GM23338 (cell line): ENCODE results near the gene PPP1CA. TPM values are rescaled to one million over a fixed set of nuclear protein-coding genes. Genes with fewer than 3 reads are reported as not detected.

Experiments
- ATAC-seq: fragments of 200-7000 bp; cut with Tn5 transposase; 3 replicates; pipeline ENCODE4 v1.9.1; 2020
- DNase-seq: peaks from one replicate; pipeline ENCODE4 v3.0.0-alpha.2; 2015; ENCODE audit warnings: low spot score
- H2AFZ ChIP-seq: fragments of 200-600 bp; sonication (generic); 2 replicates; pipeline ENCODE4 v1.8.0; 2016; ENCODE audit warnings: antibody characterized with exemption, mild to moderate bottlenecking, moderate library complexity
- H3F3A ChIP-seq: fragments of 200-600 bp; sonication (generic); replicated peaks from 2 replicates; pipeline ENCODE4 v1.8.0; 2017; ENCODE audit warnings: antibody characterized with exemption, mixed run types, low read depth
- H3K27ac ChIP-seq: fragments of 200-600 bp; sonication (generic); 2 replicates; pipeline ENCODE4 v1.6.1; 2016; ENCODE audit warnings: low read depth
- H3K27me3 ChIP-seq: fragments of 200-600 bp; sonication (generic); 2 replicates; pipeline ENCODE4 v1.8.0; 2016; ENCODE audit warnings: mild to moderate bottlenecking, mixed run types, moderate library complexity; ENCODE audit not compliant: insufficient read depth
- H3K36me3 ChIP-seq: fragments of 200-600 bp; sonication (generic); 2 replicates; pipeline ENCODE4 v1.8.0; 2016; ENCODE audit warnings: mild to moderate bottlenecking; ENCODE audit not compliant: insufficient read depth
- H3K4me1 ChIP-seq: fragments of 200-600 bp; sonication (generic); 2 replicates; pipeline ENCODE4 v1.8.0; 2016; ENCODE audit warnings: mild to moderate bottlenecking, moderate library complexity; ENCODE audit not compliant: insufficient read depth
- H3K4me2 ChIP-seq: fragments of 200-600 bp; sonication (generic); 2 replicates; pipeline ENCODE4 v1.7.1; 2017; ENCODE audit warnings: mixed run types
- H3K4me3 ChIP-seq: fragments of 200-600 bp; sonication (generic); 2 replicates; pipeline ENCODE4 v1.6.1; 2016; ENCODE audit warnings: mixed run types
- H3K79me2 ChIP-seq: fragments of 200-600 bp; sonication (generic); replicated peaks from 2 replicates; pipeline ENCODE4 v1.8.0; 2017; ENCODE audit warnings: mild to moderate bottlenecking; ENCODE audit not compliant: insufficient read depth
- H3K9me2 ChIP-seq: fragments of 200-600 bp; sonication (generic); 2 replicates; pipeline ENCODE4 v1.8.0; 2017; ENCODE audit not compliant: insufficient read depth
- H4K20me1 ChIP-seq: fragments of 200-600 bp; sonication (generic); replicated peaks from 2 replicates; pipeline ENCODE4 v1.8.0; 2017; ENCODE audit warnings: mild to moderate bottlenecking; ENCODE audit not compliant: insufficient read depth
- H3K27ac Mint-ChIP-seq: 2 replicates; pipeline ENCODE4 v1.8.0; 2020; ENCODE audit warnings: inconsistent platforms, mild to moderate bottlenecking, moderate library complexity, mixed read lengths
- H3K27me3 Mint-ChIP-seq: 3 replicates; pipeline ENCODE4 v1.8.0; 2022; ENCODE audit warnings: low read depth, mild to moderate bottlenecking, moderate library complexity, mixed read lengths, inconsistent platforms; ENCODE audit not compliant: insufficient read depth, poor library complexity
- H3K36me3 Mint-ChIP-seq: 3 replicates; pipeline ENCODE4 v1.8.0; 2021; ENCODE audit warnings: low read depth, mild to moderate bottlenecking, inconsistent platforms, moderate library complexity, mixed read lengths
- H3K4me1 Mint-ChIP-seq: 3 replicates; pipeline ENCODE4 v1.8.0; 2020; ENCODE audit warnings: mild to moderate bottlenecking, inconsistent platforms, mixed read lengths
- H3K4me3 Mint-ChIP-seq: 3 replicates; pipeline ENCODE4 v1.8.0; 2021; ENCODE audit warnings: moderate library complexity, mild to moderate bottlenecking, inconsistent platforms, mixed read lengths
- H3K9me3 Mint-ChIP-seq: 3 replicates; pipeline ENCODE4 v1.8.0; 2020; ENCODE audit warnings: moderate library complexity, mild to moderate bottlenecking, inconsistent platforms, mixed read lengths
- CREB1 ChIP-seq: fragments of 250-450 bp; sonication (Bioruptor Pico); IDR thresholded peaks from 2 replicates; pipeline ENCODE4 v1.5.0; 2020; ENCODE audit warnings: low read depth, mild to moderate bottlenecking, moderate library complexity
- EZH2 ChIP-seq: fragments of 200-600 bp; sonication (generic); IDR thresholded peaks from one replicate; pipeline ENCODE4 v1.8.0; 2017; ENCODE audit warnings: antibody characterized with exemption, mild to moderate bottlenecking, low read depth; ENCODE audit not compliant: unreplicated experiment
- EZH2phosphoT487 ChIP-seq: fragments of 200-600 bp; sonication (generic); IDR thresholded peaks from one replicate; pipeline ENCODE4 v1.8.1; 2018; ENCODE audit warnings: antibody characterized with exemption; ENCODE audit not compliant: unreplicated experiment
- JUNB ChIP-seq: IDR thresholded peaks from one replicate; pipeline ENCODE4 v1.6.1; 2016; ENCODE audit warnings: antibody characterized with exemption; ENCODE audit not compliant: unreplicated experiment
- NANOG ChIP-seq: IDR thresholded peaks from 2 replicates; pipeline ENCODE4 v1.6.1; 2016; ENCODE audit warnings: antibody characterized with exemption, borderline replicate concordance
- POLR2AphosphoS5 ChIP-seq: IDR thresholded peaks from 2 replicates; pipeline ENCODE4 v1.6.1; 2016; ENCODE audit warnings: antibody characterized with exemption, low read depth
- STAT1 ChIP-seq: IDR thresholded peaks from one replicate; pipeline ENCODE4 v1.6.1; 2016; ENCODE audit warnings: antibody characterized with exemption; ENCODE audit not compliant: unreplicated experiment
- ZNF114 ChIP-seq: fragments of 250-450 bp; sonication (Bioruptor Pico); IDR thresholded peaks from 2 replicates; pipeline ENCODE4 v1.5.0; 2020; ENCODE audit warnings: mild to moderate bottlenecking, moderate library complexity
- ZNF331 ChIP-seq: fragments of 250-450 bp; sonication (Bioruptor Pico); IDR thresholded peaks from 2 replicates; pipeline ENCODE4 v1.5.0; 2020; ENCODE audit warnings: low read depth, mild to moderate bottlenecking, moderate library complexity
- ZNF462 ChIP-seq: fragments of 250-450 bp; sonication (Bioruptor Pico); IDR thresholded peaks from 2 replicates; pipeline ENCODE4 v1.5.0; 2020; ENCODE audit warnings: mild to moderate bottlenecking, moderate library complexity
- polyA plus RNA-seq: library from polyadenylated mRNA; unstranded; fragments of >200 nt; fragmentation: Nextera tagmentation; extraction: Ambion mirVana; gene quantifications from 2 replicates; pipeline ENCODE4 v1.2.1, GENCODE V29; 2016
- total RNA-seq: library from RNA; depleted of rRNA; stranded (reverse); fragments of >200 nt; shearing (Covaris generic); gene quantifications from 2 replicates; pipeline ENCODE4 v1.2.3, GENCODE V29; 2014
- TF ChIP-seq, protein P1 (sequence below): IDR thresholded peaks from 2 replicates; pipeline ENCODE4 v1.6.1; 2016; ENCODE audit warnings: antibody characterized with exemption
- TF ChIP-seq, protein P2 (sequence below), 2 experiments: fragments of 200-600 bp in 1 of 2; sonication (generic) in 1 of 2; conservative IDR thresholded peaks; 2 replicates each; pipeline versions ENCODE4 v1.5.1 to v1.6.1; 2016 to 2017; ENCODE audit warnings: antibody characterized with exemption in 2 of 2, low read depth in 2 of 2, mild to moderate bottlenecking in 2 of 2, moderate library complexity in 1 of 2
- TF ChIP-seq, protein P3 (sequence below): IDR thresholded peaks from one replicate; pipeline ENCODE4 v1.6.1; 2018; ENCODE audit warnings: antibody characterized with exemption; ENCODE audit not compliant: unreplicated experiment

Gene PPP1CA
- total and polyA plus RNA-seq, 2 experiments from 2014 or later: 217 to 237 TPM

DNA sequence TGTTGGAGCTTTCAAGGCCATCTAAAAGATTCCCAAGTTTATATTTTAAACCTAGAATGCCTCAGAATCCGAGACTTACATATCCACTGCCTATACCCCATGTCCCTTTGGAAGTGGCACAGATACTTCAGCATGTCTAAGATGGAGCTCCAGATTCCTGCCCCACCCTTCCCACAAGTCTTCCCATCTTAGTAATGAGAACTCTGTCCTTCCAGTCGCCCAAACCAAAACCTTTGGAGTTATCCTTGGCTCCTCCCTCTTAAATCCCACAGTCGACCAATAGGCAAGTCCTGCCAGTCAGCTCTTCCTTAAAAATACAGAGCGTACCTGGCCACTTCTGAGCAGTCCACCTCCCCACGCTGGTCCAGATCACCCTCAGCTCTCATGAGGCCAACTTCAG is 52.6 kb downstream of the PPP1CA start:
- no peak overlapping the region for H3K4me3 ChIP-seq
- H3F3A ChIP-seq: 0 out of 2 replicates have a peak, but pooled peaks cover 11% of the 10 kb centered on the region
- peaks cover 2% of the 10 kb centered on the region for H3K4me1 ChIP-seq
- H3K27ac ChIP-seq: no peak overlapping the region
- Mint-ChIP-seq H3K27me3 (peaks cover 12% of the 10 kb centered on the region), H3K36me3 (no peaks in the 10 kb centered on the region), H3K9me3 (no peaks in the 10 kb centered on the region; the same call in 2 of the 3 replicates), H3K27ac (no peak overlapping the region), H3K4me1 (peaks cover 19% of the 10 kb centered on the region), H3K4me3 (no peak overlapping the region)
- H3K27me3 ChIP-seq: no peaks in the 10 kb centered on the region
- H3K79me2 ChIP-seq: no peaks in the 10 kb centered on the region
- no peaks in the 10 kb centered on the region for H3K36me3 ChIP-seq
- no peaks in the 10 kb centered on the region; the same call in 1 of the 2 replicates for H4K20me1 ChIP-seq
- no peaks in the 10 kb centered on the region for H3K9me2 ChIP-seq
- no peak overlapping the region for H2AFZ ChIP-seq
- TF ChIP-seq ZNF114 (no peak), JUNB (no peak), EZH2 (no peak), CREB1 (no peak), ZNF331 (CRISPR knock-in tag) (no peak), ZNF462 (CRISPR knock-in tag) (no peak), NANOG (no peak), POLR2AphosphoS5 (no peak), EZH2phosphoT487 (no peak), STAT1 (no peak)
- TF ChIP-seq, protein P1, sequence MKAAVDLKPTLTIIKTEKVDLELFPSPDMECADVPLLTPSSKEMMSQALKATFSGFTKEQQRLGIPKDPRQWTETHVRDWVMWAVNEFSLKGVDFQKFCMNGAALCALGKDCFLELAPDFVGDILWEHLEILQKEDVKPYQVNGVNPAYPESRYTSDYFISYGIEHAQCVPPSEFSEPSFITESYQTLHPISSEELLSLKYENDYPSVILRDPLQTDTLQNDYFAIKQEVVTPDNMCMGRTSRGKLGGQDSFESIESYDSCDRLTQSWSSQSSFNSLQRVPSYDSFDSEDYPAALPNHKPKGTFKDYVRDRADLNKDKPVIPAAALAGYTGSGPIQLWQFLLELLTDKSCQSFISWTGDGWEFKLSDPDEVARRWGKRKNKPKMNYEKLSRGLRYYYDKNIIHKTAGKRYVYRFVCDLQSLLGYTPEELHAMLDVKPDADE: no peak
- TF ChIP-seq, protein P2, sequence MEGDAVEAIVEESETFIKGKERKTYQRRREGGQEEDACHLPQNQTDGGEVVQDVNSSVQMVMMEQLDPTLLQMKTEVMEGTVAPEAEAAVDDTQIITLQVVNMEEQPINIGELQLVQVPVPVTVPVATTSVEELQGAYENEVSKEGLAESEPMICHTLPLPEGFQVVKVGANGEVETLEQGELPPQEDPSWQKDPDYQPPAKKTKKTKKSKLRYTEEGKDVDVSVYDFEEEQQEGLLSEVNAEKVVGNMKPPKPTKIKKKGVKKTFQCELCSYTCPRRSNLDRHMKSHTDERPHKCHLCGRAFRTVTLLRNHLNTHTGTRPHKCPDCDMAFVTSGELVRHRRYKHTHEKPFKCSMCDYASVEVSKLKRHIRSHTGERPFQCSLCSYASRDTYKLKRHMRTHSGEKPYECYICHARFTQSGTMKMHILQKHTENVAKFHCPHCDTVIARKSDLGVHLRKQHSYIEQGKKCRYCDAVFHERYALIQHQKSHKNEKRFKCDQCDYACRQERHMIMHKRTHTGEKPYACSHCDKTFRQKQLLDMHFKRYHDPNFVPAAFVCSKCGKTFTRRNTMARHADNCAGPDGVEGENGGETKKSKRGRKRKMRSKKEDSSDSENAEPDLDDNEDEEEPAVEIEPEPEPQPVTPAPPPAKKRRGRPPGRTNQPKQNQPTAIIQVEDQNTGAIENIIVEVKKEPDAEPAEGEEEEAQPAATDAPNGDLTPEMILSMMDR (conservative IDR thresholded peaks at IDR 0.05; ENCODE audit: low read depth in 2 of 2): no peak
- TF ChIP-seq, protein P3, sequence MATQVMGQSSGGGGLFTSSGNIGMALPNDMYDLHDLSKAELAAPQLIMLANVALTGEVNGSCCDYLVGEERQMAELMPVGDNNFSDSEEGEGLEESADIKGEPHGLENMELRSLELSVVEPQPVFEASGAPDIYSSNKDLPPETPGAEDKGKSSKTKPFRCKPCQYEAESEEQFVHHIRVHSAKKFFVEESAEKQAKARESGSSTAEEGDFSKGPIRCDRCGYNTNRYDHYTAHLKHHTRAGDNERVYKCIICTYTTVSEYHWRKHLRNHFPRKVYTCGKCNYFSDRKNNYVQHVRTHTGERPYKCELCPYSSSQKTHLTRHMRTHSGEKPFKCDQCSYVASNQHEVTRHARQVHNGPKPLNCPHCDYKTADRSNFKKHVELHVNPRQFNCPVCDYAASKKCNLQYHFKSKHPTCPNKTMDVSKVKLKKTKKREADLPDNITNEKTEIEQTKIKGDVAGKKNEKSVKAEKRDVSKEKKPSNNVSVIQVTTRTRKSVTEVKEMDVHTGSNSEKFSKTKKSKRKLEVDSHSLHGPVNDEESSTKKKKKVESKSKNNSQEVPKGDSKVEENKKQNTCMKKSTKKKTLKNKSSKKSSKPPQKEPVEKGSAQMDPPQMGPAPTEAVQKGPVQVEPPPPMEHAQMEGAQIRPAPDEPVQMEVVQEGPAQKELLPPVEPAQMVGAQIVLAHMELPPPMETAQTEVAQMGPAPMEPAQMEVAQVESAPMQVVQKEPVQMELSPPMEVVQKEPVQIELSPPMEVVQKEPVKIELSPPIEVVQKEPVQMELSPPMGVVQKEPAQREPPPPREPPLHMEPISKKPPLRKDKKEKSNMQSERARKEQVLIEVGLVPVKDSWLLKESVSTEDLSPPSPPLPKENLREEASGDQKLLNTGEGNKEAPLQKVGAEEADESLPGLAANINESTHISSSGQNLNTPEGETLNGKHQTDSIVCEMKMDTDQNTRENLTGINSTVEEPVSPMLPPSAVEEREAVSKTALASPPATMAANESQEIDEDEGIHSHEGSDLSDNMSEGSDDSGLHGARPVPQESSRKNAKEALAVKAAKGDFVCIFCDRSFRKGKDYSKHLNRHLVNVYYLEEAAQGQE: no peak
- H3K4me2 ChIP-seq: no peak overlapping the region
- DNase-seq: no peak
- ATAC-seq: no peak
